ENCODE measurements around the gene BICDL1.

Gene BICDL1

GRCh38 chr12:120132054-120132836 lies 143.2 kb downstream of the BICDL1 start:
- DNase-seq, result no peak

GRCh38 chr12:120132863-120133385 lies 143.9 kb downstream of the BICDL1 start:
- no peak for DNase-seq

GRCh38 chr12:120134307-120134980 lies 145.4 kb downstream of the BICDL1 start:
- DNase-seq, result no peak

GRCh38 chr12:120136093-120136770 lies 147.2 kb downstream of the BICDL1 start:
- DNase-seq, result no peak

- no peak for DNase-seq
Observed at GRCh38 chr12:120137833-120138232, 148.8 kb downstream of the BICDL1 start.

GRCh38 chr12:120138366-120138765 lies 149.3 kb downstream of the BICDL1 start:
- DNase-seq, result no peak

GRCh38 chr12:120139958-120140357 lies 150.9 kb downstream of the BICDL1 start:
- no peak for DNase-seq

GRCh38 chr12:120140603-120141002 lies 151.6 kb downstream of the BICDL1 start:
- DNase-seq, result no peak

- no peak for DNase-seq
Observed at GRCh38 chr12:120141336-120141735, 152.3 kb downstream of the BICDL1 start.

GRCh38 chr12:120142231-120142877 lies 153.3 kb downstream of the BICDL1 start:
- no peak for DNase-seq

Data from NK-92 treated with Interleukin-12 subunit alpha and Interleukin-12 subunit beta, amount 100 ng/mL, for 24 hours (cell line).